ENCODE measurements around the gene TNFSF18. TPM values are rescaled to one million over a fixed set of nuclear protein-coding genes. Genes with fewer than 3 reads are reported as not detected.
"Not testable (repeated sequence)": the region's sequence is repeated elsewhere in the genome, so short reads cannot be mapped to it uniquely, and the experiment has no call there.

The TNFSF18 gene, protein sequence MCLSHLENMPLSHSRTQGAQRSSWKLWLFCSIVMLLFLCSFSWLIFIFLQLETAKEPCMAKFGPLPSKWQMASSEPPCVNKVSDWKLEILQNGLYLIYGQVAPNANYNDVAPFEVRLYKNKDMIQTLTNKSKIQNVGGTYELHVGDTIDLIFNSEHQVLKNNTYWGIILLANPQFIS
- total RNA-seq = not detected

DNA sequence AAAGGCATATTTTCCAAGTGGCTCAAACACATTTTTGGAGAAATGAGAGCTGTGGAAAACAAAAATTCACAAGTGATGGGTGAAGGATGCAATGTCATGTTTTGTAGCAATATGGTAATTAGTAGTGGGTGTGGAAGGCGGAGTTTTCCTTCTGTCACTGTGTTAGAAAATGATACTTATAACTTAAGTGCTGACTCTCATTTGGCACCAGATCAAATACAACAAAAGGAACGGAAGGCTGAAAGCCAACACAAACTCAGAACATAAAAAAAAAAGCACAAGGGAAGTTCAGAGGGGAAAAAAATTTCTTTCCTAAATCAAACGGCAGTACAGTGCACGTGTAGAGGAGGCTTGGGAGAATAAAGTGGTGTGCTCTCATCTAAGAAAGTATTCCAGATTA, at the start of gene TNFSF18:
Gene TNFSF18, minus strand, starts transcription at position 77 of the 400 bp plus-strand sequence. Its CDS starts 45 bp downstream, at position 32.
- POLR2A ChIA-PET = no interaction called here
- CTCF ChIA-PET = interaction anchor here (0.6 kb wide), 1 partner anchor 994 kb away, joined by 3 read pairs; no protein-coding TSS in a partner anchor

DNA sequence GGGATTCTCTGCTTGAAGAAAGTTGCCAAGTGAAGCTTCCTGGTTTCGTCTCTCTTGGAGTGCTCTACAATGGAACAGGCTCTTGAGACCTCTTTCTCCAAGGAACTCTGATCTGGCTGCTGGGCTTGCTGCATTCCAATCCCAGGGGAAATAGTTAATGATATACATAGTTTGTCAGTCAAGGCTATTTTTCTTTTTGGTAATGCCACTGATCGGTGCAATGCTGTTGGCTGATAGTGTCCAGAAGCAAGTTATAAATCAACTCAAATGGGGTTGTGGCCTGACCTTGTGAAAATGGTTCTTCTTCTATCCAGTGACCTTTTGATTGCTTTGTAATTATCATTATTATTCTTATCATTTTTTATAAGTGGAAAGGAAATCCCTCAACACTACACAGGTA, 48.4 kb upstream of the TNFSF18 start:
- ChIA-PET POLR2A (no interaction called here), CTCF (no interaction called here)

DNA sequence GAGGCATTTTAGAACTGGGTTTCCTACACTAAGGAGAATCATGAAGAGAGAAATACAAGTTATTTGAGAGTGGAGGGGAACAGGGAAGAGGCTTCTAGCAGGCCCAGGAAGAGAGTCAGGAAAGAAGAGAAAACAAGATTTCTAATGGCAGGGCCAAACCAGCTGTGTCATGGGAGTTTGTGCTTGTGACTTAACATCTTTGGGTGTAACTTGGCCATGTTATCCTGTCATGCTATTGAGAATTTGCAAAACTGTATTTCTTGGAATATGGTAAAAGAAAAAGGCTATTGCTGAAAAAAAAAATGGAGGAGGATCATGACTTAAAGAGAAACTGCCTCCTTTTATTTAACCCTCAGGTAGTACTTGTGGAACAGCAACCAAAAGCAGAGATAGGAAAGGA, 47.4 kb upstream of the TNFSF18 start:
- CTCF ChIA-PET = no interaction called here
- POLR2A ChIA-PET = no interaction called here

- CTCF ChIA-PET = interaction anchor here (0.7 kb wide), 1 partner anchor 184 kb away, joined by 4 read pairs; no protein-coding TSS in a partner anchor
- POLR2A ChIA-PET = no interaction called here
These were observed 46.3 kb upstream of the TNFSF18 start for GRCh38 chr1:173097001-173097400.

DNA sequence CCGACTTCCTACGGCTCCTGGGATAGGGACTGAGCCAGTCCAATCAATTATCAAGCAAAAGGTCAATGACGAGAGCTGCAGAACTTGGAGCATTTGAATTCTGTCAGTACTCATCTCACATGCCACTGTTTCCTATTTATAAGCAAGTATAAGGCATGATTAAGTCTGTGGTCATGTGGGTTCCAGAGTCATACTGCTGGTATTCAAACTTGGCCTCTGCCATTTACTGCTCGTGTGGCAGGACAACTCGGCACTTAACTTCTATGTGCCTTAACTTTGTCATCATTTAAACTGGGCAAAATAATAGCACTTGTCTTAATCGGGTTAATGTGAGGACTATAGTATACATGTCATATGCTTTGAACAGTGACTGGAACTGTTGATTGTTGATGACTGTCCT, 44.9 kb upstream of the TNFSF18 start:
- CTCF ChIA-PET = no interaction called here
- POLR2A ChIA-PET = no interaction called here

GRCh38 chr1:173094541-173094940, 43.8 kb upstream of the TNFSF18 start:
- ChIA-PET CTCF (no interaction called here), POLR2A (no interaction called here)

GRCh38 chr1:173093691-173094445, 43.1 kb upstream of the TNFSF18 start:
- ChIA-PET POLR2A (no interaction called here), CTCF (no interaction called here)

DNA sequence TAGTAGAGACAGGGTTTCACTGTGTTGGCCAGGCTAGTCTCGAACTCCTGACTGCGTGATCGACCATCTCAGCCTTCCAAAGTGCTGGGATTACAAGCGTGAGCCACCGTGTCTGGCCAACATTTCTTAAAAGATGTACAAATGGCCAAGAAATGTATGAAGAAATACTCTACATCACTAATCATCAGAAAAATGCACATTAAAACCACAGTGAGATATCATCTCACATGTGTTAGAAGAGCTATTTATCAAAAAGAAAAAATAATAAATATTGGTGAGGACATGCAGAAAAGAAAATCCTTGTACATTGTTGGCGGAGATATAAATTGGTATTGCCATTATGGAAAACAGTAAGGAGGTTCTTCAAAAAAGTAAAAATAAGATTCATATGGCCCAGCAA, 33.6 kb upstream of the TNFSF18 start:
- ChIA-PET POLR2A (no interaction called here), CTCF (no interaction called here)

DNA sequence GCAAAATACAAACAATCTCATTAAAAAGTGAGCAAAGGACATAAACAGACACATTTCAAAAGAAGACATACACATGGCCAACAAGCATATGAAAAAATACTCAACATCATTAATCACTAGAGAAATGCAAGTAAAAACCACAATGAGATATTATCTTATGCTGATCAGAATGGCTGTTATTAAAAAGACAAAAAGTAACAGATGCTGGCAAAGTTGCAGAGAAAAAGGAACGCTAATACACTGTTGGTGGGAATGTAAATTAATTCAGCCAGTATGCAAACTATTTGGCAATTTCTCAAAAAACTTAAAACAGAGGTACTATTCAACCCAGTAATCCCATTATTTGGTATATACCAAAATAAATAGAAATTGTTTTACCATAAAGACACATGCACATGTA, 32.2 kb upstream of the TNFSF18 start:
- CTCF ChIA-PET = no interaction called here

DNA sequence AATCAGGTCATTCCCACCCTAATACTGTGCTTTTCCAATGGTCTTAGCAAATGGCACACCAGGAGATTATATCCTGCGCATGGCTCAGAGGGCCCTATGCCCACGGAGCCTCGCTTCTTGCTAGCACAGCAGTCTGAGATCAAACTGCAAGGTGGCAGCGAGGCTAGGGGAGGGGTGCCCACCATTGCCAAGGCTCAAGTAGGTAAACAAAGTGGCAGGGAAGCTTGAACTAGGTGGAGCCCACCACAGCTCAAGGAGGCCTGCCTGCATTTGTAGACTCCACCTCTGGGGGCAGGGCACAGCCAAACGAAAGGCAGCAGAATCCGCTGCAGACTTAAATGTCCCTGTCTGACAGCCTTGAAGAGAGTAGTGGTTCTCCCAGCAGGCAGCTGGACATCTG, 23.5 kb upstream of the TNFSF18 start:
- CTCF ChIA-PET = not testable (repeated sequence)

More for the DNA sequence above, 32.2 kb upstream of the TNFSF18 start:
- POLR2A ChIA-PET = no interaction called here

DNA sequence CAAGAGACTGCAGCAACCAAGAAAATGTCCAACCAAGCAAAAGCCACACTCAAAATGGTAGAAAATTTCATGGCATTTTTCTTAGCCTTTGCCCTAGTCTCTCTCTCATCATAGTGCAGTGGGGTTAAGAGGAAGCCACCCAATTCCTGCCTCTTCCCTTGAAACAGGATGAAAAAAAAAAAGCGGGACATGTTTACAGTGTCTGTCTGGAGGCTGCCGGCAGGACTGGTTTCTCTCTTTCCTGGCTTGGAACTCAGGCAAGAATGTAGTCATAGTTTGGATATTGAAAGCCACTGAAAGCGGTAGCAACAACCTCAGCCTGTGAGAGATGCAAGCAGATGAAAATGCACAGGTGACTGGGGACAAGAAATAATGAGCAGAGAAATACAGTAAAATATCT, 13.3 kb upstream of the TNFSF18 start:
- ChIA-PET CTCF (no interaction called here), POLR2A (no interaction called here)

More for the DNA sequence above, 23.5 kb upstream of the TNFSF18 start:
- POLR2A ChIA-PET = not testable (repeated sequence)

- ChIA-PET CTCF (no interaction called here), POLR2A (no interaction called here)
These were observed 12.4 kb upstream of the TNFSF18 start for GRCh38 chr1:173063171-173063570.

- CTCF ChIA-PET = no interaction called here
These were observed 11.6 kb upstream of the TNFSF18 start for GRCh38 chr1:173062150-173062938.

GRCh38 chr1:173058556-173058955, 7.8 kb upstream of the TNFSF18 start:
- ChIA-PET POLR2A (no interaction called here), CTCF (no interaction called here)

More at GRCh38 chr1:173062150-173062938, 11.6 kb upstream of the TNFSF18 start:
- POLR2A ChIA-PET = no interaction called here

GRCh38 chr1:173057984-173058383, 7.2 kb upstream of the TNFSF18 start:
- ChIA-PET CTCF (no interaction called here), POLR2A (no interaction called here)

- CTCF ChIA-PET = no interaction called here
- POLR2A ChIA-PET = no interaction called here
These were observed 5.6 kb upstream of the TNFSF18 start for GRCh38 chr1:173056365-173056764.

DNA sequence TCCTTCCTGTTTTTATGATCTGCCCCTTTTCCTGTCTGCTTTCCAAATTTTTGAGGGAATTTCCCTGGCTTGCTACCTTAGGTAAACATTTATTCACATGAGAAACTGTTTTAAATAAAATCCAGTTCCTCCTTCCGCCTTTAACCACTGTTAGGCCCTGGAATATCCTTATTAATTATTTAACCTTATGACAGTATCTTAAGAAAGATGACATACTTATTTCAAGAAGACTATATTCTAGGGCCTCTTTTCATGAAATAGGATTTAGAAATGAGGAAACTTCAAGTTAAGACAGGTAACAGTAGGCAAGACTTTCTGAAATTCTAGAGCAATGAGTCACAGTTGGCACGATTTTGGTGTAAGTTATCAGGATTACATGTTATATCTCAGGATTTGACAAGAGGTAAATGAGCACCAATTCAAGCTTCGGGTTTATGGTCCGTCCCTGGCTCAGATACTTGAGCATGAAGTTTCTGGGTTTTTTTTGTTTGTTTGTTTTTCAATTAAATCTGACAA, 2.0 kb upstream of the TNFSF18 start:
- ChIA-PET CTCF (no interaction called here), POLR2A (no interaction called here)

GRCh38 chr1:173049322-173049633, 1.5 kb downstream of the TNFSF18 start:
- CTCF ChIA-PET = no interaction called here
- POLR2A ChIA-PET = no interaction called here

- ChIA-PET CTCF (no interaction called here), POLR2A (no interaction called here)
These were observed 2.0 kb downstream of the TNFSF18 start for GRCh38 chr1:173048621-173049321.

DNA sequence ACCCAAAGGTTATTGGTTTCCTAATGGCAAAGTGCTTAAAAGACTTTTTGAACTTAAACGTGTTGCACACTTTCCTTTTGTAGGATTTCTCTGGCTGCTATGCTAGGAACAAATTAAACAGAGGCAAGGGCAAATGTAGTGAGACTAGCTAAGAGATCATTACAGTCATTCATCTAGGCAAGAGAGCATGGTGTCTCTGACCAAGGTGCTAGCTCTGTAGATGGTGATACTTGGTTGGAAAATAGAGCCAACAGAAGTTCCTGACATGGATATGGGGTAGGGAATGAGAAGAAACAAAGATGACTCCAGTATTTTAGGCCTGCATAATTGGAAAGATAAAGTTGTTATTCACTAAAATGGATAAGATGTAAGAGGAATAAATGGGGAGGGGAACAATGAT, 6.1 kb downstream of the TNFSF18 start:
- CTCF ChIA-PET = no interaction called here
- POLR2A ChIA-PET = no interaction called here

DNA sequence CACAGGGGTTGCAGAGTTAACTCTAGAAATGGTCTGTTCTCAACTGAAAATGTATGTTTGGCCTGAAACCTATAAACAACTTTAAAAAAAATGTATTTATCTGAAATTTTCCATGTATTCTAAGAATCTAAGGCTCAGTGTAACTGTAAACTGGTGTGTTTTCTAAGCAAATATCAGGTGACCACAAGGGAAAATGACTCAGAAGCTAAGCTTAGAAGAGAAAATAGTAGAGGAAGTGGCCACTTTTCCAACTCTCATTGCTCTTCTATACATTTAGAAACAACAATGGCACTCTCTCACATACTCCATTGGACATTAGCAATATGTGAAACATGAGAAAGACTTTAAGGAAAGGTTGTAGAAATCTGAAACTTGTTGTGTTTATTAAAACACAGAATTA, 7.5 kb downstream of the TNFSF18 start:
- ChIA-PET CTCF (no interaction called here), POLR2A (no interaction called here)

All from activated CD8-positive, alpha-beta memory T cell treated with anti-CD3 and anti-CD28 coated beads for 36 hours (primary cell).